ENCODE results near the gene C1orf232. TPM values are rescaled to one million over a fixed set of nuclear protein-coding genes. Genes with fewer than 3 reads are reported as not detected.

Gene C1orf232
- total RNA-seq, 2 experiments from 2014 or later, result not detected

DNA sequence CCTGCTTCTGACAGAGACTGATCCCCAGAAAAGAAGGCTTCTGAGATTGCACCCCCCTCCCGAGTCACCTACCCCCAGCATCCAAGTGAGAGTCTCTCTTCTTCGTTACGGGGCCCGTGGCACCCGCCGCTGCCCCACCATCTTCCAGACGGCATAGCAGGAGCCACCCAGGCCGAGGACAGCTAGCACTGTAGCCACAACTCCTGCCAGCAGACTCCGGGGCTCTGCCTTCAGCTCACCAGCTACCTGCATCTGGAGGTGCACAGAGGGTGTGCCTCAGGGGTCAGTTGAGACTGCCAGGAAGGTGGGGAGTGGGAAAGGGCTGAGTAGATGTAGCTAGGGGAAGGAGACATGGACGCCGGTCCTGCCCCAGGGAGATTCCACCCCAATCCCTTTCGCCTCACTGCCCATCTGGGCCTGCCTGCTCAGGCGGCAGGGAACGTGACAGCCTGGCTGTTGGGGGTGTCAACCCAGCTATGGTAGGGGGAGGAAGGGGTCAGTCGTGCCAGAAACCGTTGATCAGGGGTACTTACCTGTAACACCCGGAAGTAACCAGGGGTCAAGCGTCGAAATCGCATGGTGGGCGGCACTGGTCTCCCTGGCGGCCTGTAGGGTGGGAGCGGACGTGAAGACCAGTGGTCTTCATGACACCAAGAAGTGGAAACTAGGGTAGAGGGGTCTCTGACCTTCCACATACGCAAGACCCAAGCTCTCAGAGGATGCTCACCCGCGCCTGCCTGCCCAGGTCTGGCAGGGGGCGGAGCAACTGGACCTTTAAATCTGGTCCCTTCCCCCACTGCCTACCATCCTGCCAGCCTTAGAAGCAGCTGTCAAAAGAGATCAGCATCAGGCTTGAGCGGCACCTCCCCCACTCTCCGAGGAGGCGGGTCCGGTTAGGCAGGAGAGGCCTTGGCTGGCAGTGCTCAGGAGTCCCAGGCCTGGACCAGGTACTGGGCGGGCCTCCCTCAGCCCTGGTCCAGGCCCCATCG lies 2.6 kb upstream of the C1orf232 start, which contains the start of gene ZNF593OS:
ZNF593OS (minus strand) TSS at position 749 of the 989 bp plus-strand sequence; CDS start at position 578, 171 bp downstream.
- intact Hi-C loops (cut with micrococcal nuclease; ENCODE audit: unreplicated experiment), result no loop called here
- Histone ChIP-seq H3K9me2 (ENCODE audit: insufficient read depth, low read length) (no peaks in the 10 kb centered on the region), H2AFZ (ENCODE audit: low read length) (no peak within 1 kb of the TSS), H3K4me2 (ENCODE audit: low read length) (peak within 1 kb of the TSS; percentile 87), H4K20me1 (ENCODE audit: insufficient read depth, low read length) (no peaks in the 10 kb centered on the region), H3K9me3 (ENCODE audit: low read length) (no peaks in the 10 kb centered on the region), H3K4me1 (ENCODE audit: insufficient read depth, low read length, poor library complexity, severe bottlenecking) (peaks cover 9% of the 10 kb centered on the region), H3K27ac (ENCODE audit: low read depth, low read length, poor library complexity, severe bottlenecking) (no peak within 1 kb of the TSS), H3K36me3 (ENCODE audit: insufficient read depth, low read length) (peaks cover 22% of the 10 kb centered on the region), H3K4me3 (ENCODE audit: low read depth, low read length, poor library complexity, severe bottlenecking) (peak within 1 kb of the TSS; percentile 81), H3K79me2 (ENCODE audit: insufficient read depth, low read depth, low read length) (peaks cover 14% of the 10 kb centered on the region)
- no TSS peak for BruUV-seq (replicated peaks)
- ChIA-PET POLR2A (no interaction called here), CTCF (ENCODE audit: unreplicated experiment) (no interaction called here)
- DNase-seq (ENCODE audit: low spot score), result no peak
- TF ChIP-seq EZH2phosphoT487 (IDR thresholded peaks at IDR 0.05; ENCODE audit: borderline replicate concordance, low read depth, low read length), result no peak
- TF ChIP-seq, protein P1, sequence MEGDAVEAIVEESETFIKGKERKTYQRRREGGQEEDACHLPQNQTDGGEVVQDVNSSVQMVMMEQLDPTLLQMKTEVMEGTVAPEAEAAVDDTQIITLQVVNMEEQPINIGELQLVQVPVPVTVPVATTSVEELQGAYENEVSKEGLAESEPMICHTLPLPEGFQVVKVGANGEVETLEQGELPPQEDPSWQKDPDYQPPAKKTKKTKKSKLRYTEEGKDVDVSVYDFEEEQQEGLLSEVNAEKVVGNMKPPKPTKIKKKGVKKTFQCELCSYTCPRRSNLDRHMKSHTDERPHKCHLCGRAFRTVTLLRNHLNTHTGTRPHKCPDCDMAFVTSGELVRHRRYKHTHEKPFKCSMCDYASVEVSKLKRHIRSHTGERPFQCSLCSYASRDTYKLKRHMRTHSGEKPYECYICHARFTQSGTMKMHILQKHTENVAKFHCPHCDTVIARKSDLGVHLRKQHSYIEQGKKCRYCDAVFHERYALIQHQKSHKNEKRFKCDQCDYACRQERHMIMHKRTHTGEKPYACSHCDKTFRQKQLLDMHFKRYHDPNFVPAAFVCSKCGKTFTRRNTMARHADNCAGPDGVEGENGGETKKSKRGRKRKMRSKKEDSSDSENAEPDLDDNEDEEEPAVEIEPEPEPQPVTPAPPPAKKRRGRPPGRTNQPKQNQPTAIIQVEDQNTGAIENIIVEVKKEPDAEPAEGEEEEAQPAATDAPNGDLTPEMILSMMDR (conservative IDR thresholded peaks at IDR 0.05; ENCODE audit: low read length), result no peak

DNA sequence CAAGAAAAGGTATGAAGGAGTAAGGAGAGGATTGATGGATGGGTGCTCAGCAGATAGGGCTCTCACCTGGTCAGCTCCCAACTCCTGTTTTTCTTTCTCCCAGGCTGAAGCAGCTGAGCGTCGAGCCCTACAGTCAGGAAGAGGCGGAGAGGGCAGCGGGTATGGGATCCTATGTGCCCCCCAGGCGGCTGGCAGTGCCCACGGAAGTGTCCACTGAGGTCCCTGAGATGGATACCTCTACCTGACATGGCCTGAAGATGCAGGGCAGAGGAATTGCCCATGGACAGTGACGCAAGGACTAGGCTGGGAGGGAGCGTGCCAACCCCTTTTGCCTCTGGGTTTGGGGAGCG lies 1.7 kb upstream of the C1orf232 start:
- Histone ChIP-seq H3K4me3 (ENCODE audit: low read depth, low read length, poor library complexity, severe bottlenecking) (peak overlapping the region; percentile 81), H3K36me3 (ENCODE audit: insufficient read depth, low read length) (peaks cover 22% of the 10 kb centered on the region), H3K79me2 (ENCODE audit: insufficient read depth, low read depth, low read length) (peaks cover 14% of the 10 kb centered on the region), H4K20me1 (ENCODE audit: insufficient read depth, low read length) (no peaks in the 10 kb centered on the region), H3K9me2 (ENCODE audit: insufficient read depth, low read length) (no peaks in the 10 kb centered on the region), H2AFZ (ENCODE audit: low read length) (peak overlapping the region; percentile 44; the same call in 1 of the 2 replicates), H3K4me2 (ENCODE audit: low read length) (peak overlapping the region; percentile 87), H3K27ac (ENCODE audit: low read depth, low read length, poor library complexity, severe bottlenecking) (no peak overlapping the region), H3K9me3 (ENCODE audit: low read length) (no peaks in the 10 kb centered on the region), H3K4me1 (ENCODE audit: insufficient read depth, low read length, poor library complexity, severe bottlenecking) (peaks cover 9% of the 10 kb centered on the region)
- TF ChIP-seq, protein P1 (conservative IDR thresholded peaks at IDR 0.05; ENCODE audit: low read length), result no peak
- no peak for TF ChIP-seq EZH2phosphoT487 (IDR thresholded peaks at IDR 0.05; ENCODE audit: borderline replicate concordance, low read depth, low read length)
- ChIA-PET POLR2A (interaction anchor here (0.8 kb wide), 1 partner anchor 57 kb away, joined by 3 read pairs; no protein-coding TSS in a partner anchor), CTCF (ENCODE audit: unreplicated experiment) (no interaction called here)
- intact Hi-C loops (cut with micrococcal nuclease; ENCODE audit: unreplicated experiment), result no loop called here
- DNase-seq (ENCODE audit: low spot score), result no peak
- TSS peak; percentile 95 for BruUV-seq (replicated peaks)

All from OCI-LY7 (cell line).